Right atrium auricular region (tissue), 2 donors: ENCODE results near the gene CHIC1. TPM values are rescaled to one million over a fixed set of nuclear protein-coding genes. Genes with fewer than 3 reads are reported as not detected.
"Not testable (repeated sequence)": the region's sequence is repeated elsewhere in the genome, so short reads cannot be mapped to it uniquely, and the experiment has no call there.

Experiments used
- DNase-seq: peaks from one replicate; pipeline ENCODE4 v3.0.0-alpha.2; 2019; ENCODE audit warnings: low spot score
- H3K27ac ChIP-seq, 2 donors: fragments of 200-600 bp; sonication (generic); 1 replicate in 1 of 2; 2 replicates in 1 of 2; pipeline ENCODE4 v1.5.1; 2016 to 2019
- H3K27me3 ChIP-seq, 2 donors: fragments of 200-600 bp; sonication (generic); one replicate each; pipeline versions ENCODE4 v1.5.1 to v1.6.0; 2017 to 2019
- H3K36me3 ChIP-seq: fragments of 200-600 bp; sonication (generic); one replicate; pipeline ENCODE4 v1.5.1; 2016
- H3K4me1 ChIP-seq, 2 donors: fragments of 200-600 bp; sonication (generic); one replicate each; pipeline versions ENCODE4 v1.5.1 to v1.6.0; 2017 to 2019
- H3K4me3 ChIP-seq, 2 donors: fragments of 200-600 bp; sonication (generic); 1 replicate in 1 of 2; 2 replicates in 1 of 2; pipeline ENCODE4 v1.5.1; 2017 to 2019; ENCODE audit warnings: mild to moderate bottlenecking in 1 of 2, moderate library complexity in 1 of 2
- H3K9me3 ChIP-seq, 2 donors: fragments of 200-600 bp; sonication (generic); one replicate each; pipeline ENCODE4 v1.5.1; 2019
- total RNA-seq, 2 donors: library from RNA; depleted of rRNA; stranded (reverse); fragments of >200 nt; gene quantifications; one replicate each; pipeline ENCODE4 v1.1.0, GENCODE V29; 2016
- TF ChIP-seq, protein P1 (sequence below), 2 donors: fragments of 200-600 bp; sonication (generic); IDR thresholded peaks; one replicate each; pipeline ENCODE4 v1.5.1; 2019; ENCODE audit warnings: antibody characterized with exemption in 2 of 2

Gene CHIC1
- total RNA-seq, 2 donors from 2014 or later = 9.2 to 17.9 TPM

DNA sequence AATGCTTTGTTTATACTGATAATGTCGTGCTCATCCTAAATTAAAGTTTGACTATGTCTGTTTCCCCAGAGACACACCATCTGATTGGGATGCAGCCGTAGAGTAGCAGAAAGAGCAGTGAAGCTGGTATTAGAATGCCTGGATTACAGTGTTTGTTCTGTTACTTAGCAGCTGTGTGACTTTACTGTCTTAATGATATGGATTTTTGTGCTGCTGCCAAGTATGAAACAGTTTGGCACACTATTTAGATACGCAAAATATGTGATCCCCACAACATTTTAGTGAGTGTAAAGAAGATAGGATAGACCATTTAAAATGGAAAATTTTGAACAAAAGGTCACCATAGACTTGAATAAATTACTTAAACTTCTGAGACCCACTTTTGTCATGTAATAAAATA lies 1.2 kb upstream of the CHIC1 start:
- Histone ChIP-seq H3K27me3 (no peaks in the 10 kb centered on the region), H3K4me1 (no peaks in the 10 kb centered on the region), H3K27ac (no peak overlapping the region), H3K36me3 (no peaks in the 10 kb centered on the region), H3K4me3 (no peak overlapping the region), H3K9me3 (no peaks in the 10 kb centered on the region)
- TF ChIP-seq, protein P1, sequence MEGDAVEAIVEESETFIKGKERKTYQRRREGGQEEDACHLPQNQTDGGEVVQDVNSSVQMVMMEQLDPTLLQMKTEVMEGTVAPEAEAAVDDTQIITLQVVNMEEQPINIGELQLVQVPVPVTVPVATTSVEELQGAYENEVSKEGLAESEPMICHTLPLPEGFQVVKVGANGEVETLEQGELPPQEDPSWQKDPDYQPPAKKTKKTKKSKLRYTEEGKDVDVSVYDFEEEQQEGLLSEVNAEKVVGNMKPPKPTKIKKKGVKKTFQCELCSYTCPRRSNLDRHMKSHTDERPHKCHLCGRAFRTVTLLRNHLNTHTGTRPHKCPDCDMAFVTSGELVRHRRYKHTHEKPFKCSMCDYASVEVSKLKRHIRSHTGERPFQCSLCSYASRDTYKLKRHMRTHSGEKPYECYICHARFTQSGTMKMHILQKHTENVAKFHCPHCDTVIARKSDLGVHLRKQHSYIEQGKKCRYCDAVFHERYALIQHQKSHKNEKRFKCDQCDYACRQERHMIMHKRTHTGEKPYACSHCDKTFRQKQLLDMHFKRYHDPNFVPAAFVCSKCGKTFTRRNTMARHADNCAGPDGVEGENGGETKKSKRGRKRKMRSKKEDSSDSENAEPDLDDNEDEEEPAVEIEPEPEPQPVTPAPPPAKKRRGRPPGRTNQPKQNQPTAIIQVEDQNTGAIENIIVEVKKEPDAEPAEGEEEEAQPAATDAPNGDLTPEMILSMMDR (IDR thresholded peaks at IDR 0.05) = no peak
- DNase-seq = no peak

GRCh38 chrX:73562458-73562857 lies 539 bp upstream of the CHIC1 start:
- peak overlapping the region; percentile 76 to 85 for H3K27ac ChIP-seq
- TF ChIP-seq, protein P1 (IDR thresholded peaks at IDR 0.05) = no peak
- no peak for DNase-seq
- H3K9me3 ChIP-seq = no peaks in the 10 kb centered on the region
- no peaks in the 10 kb centered on the region for H3K27me3 ChIP-seq
- no peaks in the 10 kb centered on the region for H3K36me3 ChIP-seq
- H3K4me1 ChIP-seq = no peaks in the 10 kb centered on the region
- H3K4me3 ChIP-seq = peak overlapping the region; percentile 60 to 61

DNA sequence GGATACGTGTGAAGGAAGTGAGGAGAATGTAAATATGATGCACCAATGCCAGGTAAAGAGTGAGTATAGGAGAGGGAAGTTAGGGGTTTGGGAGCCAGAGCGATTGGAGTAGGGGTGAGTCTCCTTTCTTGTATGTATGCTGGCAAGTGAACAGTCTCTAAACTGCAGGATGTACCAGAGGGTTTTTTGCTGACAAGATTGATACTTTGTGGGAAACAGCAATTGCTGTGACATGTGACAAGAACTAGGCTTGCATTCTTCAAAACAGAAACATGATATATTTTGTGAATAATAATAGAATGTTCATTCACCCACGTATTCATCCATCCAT lies 706 bp downstream of the CHIC1 start:
- TF ChIP-seq, protein P1 (IDR thresholded peaks at IDR 0.05) = no peak
- Histone ChIP-seq H3K36me3 (no peaks in the 10 kb centered on the region), H3K9me3 (no peaks in the 10 kb centered on the region), H3K4me1 (no peaks in the 10 kb centered on the region), H3K27ac (peak overlapping the region; percentile 76 to 85), H3K4me3 (peak overlapping the region; percentile 60 to 61), H3K27me3 (no peaks in the 10 kb centered on the region)
- DNase-seq = no peak

DNA sequence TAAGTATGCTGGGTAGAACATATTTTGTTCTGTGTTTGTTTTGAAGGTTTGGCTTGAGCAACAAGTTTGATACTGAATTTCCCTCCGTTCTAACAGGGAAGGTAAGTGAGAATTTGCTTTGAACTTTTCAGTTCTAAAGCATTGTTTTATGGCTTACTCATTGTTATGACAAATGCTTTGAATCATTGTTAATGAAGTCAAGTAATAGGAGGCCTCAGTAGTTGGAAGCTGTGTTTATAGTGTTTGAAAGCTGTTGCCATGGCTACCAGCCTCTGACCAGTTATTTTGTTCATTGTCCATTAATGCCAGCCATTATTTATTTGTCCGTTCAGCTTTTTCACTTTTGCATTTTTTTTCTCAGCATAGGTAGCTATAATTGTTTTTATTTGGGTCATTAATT lies 14.4 kb downstream of the CHIC1 start:
- H3K27me3 ChIP-seq = no peaks in the 10 kb centered on the region
- no peak overlapping the region for H3K27ac ChIP-seq
- peaks cover 5 to 20% of the 10 kb centered on the region in 2 donors for H3K9me3 ChIP-seq
- TF ChIP-seq, protein P1 (IDR thresholded peaks at IDR 0.05) = no peak
- DNase-seq = no peak
- H3K4me1 ChIP-seq = no peaks in the 10 kb centered on the region
- no peaks in the 10 kb centered on the region for H3K36me3 ChIP-seq
- no peak overlapping the region for H3K4me3 ChIP-seq

DNA sequence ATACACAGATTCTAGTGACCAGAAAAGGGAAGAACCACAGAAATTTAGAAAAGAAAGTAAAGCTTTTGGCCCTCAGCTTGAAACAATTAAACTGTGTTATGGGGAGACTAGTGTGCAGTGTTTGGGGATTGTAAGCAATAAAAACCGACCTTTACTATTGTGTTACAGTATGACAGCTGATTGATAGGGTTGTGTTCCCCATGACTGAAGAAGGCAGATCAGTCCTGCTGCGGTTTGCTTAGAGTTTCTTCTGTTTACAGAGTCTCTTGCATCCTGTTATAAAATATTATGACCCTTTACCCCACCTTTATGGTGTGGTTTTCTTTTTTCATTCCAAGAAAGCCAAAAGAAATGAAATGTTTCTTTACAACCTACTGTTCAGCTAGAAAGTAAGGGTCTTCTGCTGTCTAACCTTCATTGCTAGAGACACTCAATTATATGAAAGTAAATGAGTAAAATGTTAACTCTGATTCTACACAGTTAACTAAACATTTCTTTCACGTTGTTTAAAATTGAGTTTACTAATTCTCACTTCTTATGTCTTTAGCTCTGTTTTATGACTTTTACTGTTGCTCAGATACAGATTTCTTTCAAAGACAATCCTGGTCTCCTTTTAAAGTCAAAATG lies 18.1 kb downstream of the CHIC1 start:
- TF ChIP-seq, protein P1 (IDR thresholded peaks at IDR 0.05) = no peak
- no peak for DNase-seq
- no peaks in the 10 kb centered on the region for H3K4me1 ChIP-seq
- no peaks in the 10 kb centered on the region for H3K9me3 ChIP-seq
- no peaks in the 10 kb centered on the region for H3K36me3 ChIP-seq
- H3K27me3 ChIP-seq = no peaks in the 10 kb centered on the region
- no peak overlapping the region for H3K27ac ChIP-seq
- no peak overlapping the region for H3K4me3 ChIP-seq

- not testable (repeated sequence) for H3K27ac ChIP-seq, H3K4me3 ChIP-seq, H3K27me3 ChIP-seq, DNase-seq, H3K4me1 ChIP-seq, H3K9me3 ChIP-seq, H3K36me3 ChIP-seq
Measured at GRCh38 chrX:73597758-73598157, 34.8 kb downstream of the CHIC1 start.
